ENCODE data around the gene PRKAG2.

PRKAG2 gene

DNA sequence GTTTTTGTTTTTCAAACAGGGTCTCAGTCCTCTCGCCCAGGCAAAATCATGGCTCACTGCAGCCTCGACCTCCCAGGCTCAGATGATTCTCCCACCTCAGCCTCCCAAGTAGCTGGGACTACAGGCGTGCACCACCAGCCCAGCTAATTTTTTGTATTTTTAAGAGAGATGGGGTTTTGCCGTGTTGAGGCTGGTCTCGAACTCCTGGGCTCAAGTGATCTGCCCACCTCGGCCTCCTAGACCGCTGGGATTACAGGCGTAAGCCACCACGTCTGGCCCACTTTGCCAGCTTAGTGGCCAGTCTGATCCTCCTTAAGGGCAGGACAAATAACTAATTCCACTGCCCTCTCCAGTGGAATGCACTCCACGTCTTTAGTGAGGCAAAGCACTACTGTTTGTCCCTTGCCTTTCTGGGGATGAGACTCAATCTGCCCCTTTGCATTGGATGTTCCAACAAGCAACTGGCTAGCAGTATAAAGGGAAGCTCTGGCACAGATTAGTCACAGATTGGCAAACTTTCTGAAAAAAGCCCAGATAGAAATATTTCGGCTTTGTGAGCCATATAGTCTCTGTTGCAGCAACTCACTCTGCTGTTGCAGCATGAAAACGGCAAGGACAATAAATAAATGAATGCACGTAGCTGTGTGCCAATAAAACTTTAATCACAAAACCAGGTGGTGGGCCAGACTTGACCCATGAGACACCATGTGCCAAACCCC is 213.4 kb downstream of the PRKAG2 start:
- no peak for DNase-seq

DNA sequence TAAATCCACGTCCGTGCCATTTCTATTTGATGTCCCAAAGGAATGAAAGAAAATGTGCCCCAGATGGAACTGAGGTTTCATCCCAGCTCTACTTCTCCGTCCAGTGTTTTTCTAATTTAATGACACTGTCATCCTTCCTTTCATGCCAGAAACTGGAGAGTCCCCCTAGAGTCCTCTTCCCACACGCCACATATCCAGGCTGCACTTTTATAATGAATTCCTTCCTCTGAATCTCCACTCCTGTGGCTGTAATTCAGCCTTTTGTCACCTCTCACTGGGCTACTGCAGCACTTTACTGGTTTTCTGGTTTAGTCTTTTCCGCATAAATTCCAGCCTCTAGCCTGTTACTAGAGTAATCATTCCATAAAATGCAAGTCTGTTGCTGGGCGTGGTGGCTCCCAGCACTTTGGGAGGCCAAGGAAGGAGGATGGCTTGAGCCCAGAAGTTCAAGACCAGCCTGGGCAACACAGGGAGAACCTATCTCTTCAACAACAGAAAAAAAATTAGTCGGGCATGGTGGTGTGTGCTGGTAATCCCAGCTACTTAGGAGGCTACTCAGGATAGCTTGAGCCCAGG is 214.6 kb downstream of the PRKAG2 start:
- no peak for DNase-seq

DNA sequence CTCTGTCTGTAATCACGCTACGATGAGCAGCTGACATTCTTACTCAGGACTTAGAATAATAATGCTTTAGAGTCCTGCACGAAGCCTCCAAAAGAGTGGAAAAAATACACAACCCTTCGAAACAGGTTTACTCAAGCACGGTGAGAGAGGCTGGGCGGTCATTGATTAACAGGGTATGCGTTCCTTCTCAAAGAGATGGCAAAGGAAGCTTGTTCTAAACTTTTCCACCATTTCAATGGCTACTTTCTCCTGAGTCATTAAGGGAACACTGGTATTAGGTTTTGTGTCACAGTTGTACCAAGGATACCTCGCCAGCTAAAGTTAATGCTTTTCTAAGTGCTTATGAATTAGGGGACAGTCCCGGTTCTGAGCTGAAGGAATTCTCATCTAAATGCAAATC is 215.3 kb downstream of the PRKAG2 start:
- DNase-seq: no peak

DNA sequence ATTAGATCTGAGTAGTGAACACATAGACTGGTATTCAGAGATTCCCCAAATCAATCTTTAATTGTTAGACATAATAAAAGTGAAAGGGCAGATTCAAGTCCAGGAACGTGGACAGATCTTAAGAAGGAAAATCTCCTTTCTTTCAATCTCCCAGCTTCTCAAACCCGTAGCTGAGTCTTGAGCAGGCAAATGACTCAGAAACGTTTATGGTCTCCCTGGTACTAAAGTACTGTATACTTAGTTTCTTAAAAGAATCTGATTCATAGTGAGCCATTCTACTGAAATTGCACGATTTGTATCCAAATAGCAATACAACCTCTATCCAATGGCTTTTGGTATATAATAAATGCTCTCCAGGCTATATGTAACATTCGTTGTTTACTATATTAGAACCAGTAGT is 216.8 kb downstream of the PRKAG2 start:
- no peak for DNase-seq

DNA sequence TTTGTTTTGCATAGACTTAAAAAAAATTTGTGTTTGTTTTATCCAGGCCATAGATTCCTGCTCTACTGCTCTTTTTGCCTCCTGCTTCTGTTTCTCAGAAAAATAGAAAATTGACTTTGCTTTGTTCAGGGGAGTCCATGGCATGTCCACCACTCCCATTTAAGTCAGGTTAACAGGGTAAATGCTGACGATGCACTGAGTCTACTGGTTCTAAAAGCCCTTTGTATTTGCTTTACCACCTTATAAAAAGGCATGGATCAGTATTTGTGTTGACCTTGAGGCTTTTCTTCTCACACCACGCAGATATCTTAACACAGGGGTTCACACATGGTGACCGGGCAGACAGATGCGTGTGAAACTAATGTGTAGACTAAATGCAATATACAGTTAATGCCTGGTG is 217.7 kb downstream of the PRKAG2 start:
- DNase-seq: no peak

DNA sequence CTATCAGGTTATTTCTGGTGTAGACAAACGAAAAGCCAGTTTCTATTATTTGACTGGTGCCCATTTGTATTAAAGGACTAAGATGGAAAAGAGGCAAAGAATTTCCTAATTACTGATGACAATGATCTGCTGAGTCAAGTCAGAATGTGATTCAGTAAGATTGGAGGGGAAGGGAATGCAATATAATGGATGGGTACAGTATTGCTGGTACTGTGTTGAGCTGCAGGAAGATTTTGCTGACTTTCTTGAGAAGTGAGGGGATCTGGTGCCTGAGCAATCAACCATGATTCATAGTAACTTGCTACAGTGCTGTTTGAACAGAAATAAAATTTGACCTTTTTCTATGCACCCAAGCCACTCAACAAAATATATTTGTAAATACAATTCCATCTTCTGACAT is 218.1 kb downstream of the PRKAG2 start:
- DNase-seq: peak; percentile 49

DNA sequence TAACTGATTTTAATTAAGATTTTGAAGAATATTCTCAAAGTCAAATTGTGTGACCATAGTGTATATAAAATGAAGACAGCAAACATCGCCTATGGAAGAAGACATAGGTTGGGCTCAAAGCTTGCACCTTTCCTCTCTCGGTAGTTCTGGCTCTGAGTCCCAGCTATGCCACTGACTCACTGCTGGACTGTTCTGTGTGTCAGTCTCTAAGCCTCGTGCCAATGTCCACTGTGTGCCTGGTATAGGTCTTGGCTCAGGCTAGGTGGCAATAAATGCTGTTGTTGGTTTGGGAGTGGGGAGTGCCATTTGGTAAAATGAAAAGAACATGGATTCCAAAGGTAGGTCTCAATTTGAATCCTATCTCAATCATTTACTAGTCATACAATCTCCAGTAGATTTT is 219.7 kb downstream of the PRKAG2 start:
- no peak for DNase-seq

DNA sequence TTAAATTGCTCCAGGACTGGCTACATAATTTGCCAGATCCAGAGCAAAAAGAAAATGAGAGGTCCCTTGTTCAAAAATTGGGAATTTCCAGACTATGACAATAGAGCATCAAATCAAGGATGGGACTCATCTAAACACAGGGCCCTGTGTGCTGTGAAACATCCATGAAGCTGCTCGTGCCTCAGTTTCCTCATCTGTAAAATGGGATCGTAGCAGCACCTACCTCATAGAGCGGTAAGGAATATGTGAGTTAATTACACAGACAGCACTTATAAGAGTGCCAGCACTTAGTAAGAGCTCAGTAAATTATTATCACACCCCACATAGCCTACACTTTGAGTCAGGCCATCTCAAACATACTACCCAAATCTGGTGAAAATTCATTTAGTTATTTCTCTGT is 221.4 kb downstream of the PRKAG2 start:
- DNase-seq: no peak

DNA sequence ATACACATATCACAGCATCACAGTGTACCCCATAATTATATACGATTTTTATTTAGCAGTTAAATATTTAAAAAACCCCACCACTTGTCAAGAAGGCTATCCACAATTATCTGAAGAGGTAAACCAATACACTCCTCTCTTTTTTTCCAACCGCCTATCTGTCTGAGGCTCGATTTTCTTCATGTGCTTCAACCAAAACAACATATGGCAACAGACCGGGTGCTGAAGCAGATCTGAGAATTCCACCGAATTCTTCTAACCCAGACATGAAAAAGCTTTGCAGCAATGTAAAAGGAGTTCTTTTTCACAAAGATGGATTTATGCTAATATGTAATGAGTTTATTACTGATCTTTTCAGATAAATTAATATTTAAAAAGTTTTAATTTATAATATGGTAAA is 224.8 kb downstream of the PRKAG2 start:
- DNase-seq: no peak

DNA sequence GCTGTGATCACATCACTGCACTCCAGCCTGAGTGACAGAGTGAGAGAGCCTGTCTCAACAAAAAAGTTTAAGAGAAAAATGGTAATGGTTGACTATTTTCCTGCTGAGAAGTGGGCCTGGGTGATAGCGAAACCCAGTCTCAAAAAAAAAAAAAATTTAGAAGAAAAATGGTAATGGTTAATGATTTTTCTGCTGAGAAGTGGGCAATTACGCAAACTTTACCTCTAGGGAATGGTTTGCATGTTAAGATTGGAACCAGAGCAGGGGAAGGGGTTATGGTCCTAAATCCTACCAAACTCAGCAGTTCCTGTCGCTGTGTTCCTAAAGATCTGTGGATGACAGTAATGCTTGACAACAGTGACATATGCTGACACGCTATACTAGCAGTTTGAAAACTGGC is 226.8 kb downstream of the PRKAG2 start:
- DNase-seq: no peak

DNA sequence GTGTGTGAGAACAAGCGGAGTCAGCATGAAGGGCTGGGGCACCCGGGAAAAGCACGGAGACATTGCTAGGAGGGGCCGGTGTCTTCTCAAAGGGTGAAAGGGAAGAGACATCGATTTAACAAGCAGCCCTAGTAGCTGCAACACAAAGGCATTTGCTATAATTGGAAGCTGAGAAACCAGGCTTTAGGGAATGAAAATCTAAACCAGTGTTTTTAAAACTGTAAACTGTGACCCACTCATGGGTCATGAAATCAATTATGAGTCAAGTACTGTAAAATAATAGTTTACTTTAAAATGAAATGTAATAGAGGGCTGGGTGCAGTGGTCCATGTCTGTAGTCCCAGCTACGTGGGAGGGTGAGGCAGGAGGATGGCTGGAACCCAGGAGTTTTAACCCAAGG is 228.5 kb downstream of the PRKAG2 start:
- no peak for DNase-seq

DNA sequence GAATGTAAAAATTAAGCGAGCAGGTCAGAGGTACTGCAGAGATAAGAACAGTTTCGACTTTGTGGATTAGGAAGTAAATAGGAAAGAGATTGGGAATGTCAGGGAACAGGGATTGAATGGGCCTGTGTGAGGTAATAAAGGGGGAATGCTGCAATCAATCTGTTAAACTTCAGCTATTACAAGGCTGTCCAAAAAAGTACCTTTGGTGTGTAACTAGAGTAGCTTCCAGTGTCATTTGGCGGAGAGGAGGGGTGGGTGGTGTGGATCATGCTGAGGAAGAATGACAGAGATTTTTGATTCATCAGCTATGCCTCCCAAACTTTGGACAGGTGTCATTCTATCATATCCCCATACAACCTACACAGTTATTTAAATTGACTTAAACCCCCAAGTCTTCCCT is 229.0 kb downstream of the PRKAG2 start:
- no peak for DNase-seq

DNA sequence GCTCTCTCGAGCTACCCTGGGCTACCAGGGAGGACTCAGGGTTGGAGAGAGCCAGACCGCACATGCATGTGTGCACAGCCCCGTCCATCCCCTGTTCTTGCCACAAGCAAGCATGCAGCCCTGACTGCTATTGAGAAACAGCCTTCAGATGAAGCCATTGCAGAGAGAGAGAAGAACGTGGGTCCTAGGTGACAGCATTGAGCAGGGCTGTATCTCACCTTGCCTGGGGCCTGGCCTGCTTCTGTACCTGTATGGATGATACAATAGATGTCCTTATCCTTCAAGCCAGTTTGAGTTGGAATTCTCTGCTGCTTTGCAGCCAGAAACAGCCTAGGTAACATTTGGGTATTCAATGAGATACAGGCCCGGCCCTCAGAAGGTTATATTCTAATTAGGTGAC is 229.9 kb downstream of the PRKAG2 start:
- no peak for DNase-seq

DNA sequence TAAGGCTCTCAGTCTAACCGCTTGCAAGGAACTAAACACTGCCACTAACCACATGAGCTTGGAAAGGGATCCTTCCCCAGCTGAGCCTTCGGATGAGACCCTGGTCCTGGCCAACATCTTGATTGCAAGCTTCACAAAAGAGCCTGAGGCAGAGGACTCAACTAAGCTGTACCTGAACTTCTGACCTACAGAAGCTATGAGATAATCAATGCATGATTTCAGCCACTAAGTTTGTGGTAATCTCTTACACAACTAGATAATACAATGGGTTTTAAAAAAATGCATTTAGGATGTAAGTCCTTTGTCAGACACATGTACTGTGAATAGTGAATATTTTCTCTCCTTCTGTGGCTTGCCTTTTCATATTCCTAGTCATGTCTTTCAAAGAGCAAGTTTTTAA is 231.6 kb downstream of the PRKAG2 start:
- no peak for DNase-seq

DNA sequence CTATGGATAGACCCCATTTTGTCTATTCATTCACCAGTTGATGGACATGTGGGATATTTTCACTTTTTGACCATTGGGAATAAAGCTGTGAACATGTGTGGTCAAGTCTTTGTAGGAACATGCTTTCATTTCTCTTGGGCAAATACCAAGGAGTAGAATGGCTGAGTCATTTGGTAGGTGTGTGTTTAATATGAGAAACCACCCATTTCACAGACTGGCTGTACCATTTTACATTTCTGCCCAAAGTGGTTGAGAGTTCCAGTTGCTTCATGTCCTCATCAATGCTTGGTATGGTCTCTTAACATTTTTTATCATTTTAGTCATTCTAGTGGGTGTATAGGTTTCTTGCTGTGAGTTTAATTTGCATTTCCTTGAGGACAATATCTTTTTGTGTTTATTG is 232.4 kb downstream of the PRKAG2 start:
- DNase-seq: no peak

DNA sequence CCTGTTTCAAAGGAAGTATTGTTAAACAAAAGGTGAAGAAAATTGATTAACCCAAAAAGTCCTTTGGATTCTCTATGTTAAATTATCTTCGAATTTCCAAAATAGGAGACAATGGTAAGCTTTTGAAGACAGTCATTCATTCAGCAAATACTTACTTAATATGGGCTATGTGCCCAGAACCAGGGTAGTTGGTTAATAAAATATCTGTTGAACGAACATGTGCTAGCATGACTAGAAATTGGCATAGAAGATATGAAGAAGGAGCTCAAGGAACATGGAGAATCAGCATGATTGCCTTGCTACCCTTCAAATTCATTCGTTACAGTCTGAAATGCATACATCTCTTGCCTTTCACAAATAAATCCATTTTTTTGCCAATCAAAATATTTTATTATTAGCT is 234.2 kb downstream of the PRKAG2 start:
- DNase-seq: no peak

DNA sequence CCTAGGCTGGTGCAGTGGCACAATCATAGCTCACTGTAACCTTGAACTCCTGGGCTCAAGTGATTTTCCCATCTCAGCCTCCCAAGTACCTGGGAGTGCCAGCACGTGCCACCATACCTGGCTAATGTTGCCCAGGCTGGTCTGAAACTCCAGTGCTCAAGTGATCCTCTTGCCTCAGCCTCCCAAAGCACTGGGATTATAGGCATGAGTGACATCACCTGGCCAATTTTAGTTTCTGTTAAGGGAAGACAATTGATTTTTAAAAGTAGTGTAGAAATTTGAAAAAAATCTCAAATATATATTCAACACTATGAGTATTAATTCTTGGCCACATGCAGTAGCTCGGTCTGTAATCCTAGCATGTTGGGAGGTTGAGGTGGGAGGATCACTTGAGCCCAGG is 235.3 kb downstream of the PRKAG2 start:
- no peak for DNase-seq

DNA sequence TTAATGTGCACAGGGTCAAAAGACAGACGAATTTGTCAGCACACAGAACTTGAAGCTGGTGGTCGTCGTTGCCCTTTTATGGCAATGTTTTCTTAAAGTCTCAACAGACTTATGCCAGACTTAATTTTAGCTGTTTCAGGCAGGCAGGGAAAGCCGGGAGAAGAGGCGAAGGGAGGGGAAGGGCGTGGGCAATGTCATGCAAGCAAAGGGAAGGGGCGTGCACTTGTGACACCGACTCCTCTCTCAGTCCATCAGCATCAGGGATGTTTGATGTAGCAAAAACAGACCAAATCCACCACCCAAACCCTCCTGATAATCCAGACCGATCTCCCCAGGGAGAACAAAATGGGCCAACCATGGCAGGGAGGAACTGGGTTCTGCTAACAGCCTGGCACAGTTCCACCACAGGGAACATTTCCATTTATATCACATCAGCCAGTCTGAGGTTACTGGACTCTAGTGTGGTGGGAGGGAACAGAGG is 239.1 kb downstream of the PRKAG2 start:
- no peak for DNase-seq

DNA sequence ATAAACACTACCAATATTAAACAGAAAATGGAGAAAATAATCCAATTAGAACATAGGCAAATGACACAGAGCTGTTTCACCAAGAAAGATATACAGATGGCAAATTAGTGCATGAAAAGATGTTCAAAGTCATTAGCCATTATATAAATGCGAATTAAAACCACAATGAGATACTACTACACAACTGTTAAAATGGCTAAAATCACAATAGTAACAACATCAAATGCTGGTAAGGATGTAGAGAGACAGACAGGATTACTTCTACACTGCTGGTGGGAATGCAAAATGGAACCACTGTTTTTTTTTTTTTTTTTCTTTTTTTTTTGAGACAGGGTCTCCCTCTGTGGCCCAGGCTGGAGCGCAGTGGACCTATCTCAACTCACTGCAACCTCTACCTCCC is 242.3 kb downstream of the PRKAG2 start:
- no peak for DNase-seq

DNA sequence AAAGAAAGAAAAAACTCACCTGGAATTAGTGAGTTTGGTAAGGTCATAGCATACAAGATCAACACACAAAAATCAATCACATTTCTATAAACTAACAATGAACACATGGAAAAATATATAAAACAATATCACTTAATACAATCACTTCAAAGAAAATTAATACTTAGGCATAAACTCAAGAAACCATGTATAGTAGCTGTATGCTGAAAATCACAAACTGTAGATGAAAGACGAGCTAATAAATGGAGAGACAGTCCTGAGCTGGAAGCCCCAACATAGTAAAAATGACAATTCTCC is 243.5 kb downstream of the PRKAG2 start:
- DNase-seq: no peak

DNA sequence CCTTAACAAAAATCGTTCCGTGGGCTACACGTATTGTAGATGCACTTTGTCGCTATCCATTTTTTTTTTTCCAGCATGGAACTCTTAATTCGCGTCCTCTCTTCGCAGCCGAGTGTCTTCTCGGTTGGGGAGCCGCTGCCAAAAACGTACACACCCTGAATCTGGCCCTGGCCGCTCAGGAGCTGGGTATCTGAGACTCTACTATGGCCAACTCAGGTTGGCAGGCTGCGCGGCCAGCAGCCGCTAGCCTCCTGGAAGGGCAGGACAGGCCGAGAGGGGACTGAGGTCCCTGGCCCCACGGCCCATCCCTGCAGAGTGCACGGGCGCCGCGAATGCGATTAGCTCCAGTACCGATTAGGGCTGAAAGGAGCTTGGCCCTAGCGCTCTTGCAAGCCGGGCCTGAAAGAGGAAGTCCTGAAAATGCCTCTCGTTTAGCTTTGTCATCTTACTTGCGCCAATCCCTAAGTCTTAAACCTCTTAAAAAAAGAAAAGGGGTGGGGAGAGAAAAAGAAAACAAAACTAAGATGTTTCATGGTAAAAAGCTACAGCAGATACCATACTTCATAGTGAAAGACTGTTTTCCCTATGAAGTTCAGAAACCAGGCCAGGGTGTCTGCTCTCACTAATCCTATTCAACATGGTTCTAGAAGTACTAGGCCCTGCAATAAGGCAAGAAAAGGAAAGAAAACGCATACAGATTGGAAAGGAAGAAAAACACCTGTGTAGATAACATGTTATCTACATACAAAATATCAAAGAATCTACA is 244.0 kb downstream of the PRKAG2 start:
- DNase-seq: no peak

DNA sequence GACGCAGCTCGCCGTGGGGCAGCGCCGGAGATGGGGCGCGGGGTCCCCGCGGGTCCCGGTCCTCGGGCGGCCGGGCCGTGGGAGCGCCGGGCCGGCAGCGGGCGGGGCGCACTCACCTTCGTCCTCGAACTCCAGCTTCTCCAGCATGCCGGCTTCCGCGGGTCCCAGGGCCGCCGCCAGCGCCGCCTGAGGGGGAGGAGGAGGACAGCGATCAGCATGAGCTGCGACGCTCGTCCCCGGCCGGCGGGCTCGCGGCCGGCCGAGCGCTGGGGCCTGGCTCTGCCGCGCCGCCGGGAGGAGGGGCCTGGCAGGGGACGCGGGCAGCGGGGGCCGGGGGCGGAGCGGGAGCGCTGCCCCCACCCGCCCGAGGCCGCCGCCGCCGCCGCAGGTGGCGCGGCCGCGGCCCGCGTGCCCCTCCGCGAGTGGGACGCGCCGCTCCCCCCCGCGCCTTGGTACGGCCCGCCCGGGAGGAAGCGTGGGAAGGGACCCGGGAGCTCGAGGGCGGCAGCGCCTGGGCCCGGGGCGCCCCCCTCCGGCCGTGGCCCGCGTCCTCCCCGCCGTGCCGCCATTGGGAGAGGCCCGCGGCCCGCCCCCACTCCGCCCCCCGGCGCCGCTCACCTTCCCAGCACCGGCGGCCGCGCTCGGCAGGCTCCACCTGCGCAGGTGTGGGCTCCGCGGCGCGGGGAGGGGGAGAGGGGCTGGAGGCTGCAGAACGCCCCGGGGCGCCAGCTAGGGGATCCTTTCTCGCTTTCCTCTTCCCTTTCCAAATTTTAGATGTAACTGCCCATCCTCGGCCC is 244.8 kb downstream of the PRKAG2 start:
- DNase-seq: peak; percentile 93

DNA sequence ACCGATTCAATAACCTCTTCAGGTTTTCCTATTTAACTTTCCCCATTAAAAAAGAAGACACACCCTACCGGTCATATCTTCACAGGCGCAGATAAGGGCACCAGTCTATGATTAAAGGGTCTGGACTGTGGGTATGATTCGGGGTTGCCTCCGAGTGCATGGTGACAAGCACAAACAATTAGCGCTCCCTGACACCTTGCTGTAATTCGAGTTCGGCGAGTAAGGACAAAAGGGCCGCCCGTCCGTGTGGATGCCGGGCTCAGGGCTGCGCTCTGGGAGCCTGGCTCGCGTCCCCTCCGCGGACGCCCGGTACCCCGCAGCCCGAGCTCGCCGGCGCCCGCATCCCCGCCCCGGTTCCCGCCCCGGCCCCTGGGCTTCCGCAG is 245.4 kb downstream of the PRKAG2 start:
- peak; percentile 76 for DNase-seq
